Neural crest cell (in vitro differentiated cells): ENCODE measurements around the gene KREMEN2. TPM values are rescaled to one million over a fixed set of nuclear protein-coding genes. Genes with fewer than 3 reads are reported as not detected.
A peak's percentile ranks its signal among the peaks of the same experiment; 100 is the strongest.

Experiments
- DNase-seq: peaks from one replicate; pipeline ENCODE4 v3.0.0; 2021; ENCODE audit warnings: low read depth, mixed read lengths, low spot score
- H3K27ac Mint-ChIP-seq: one replicate; pipeline ENCODE4 v1.8.0; 2021; ENCODE audit warnings: mild to moderate bottlenecking, mixed read lengths; ENCODE audit not compliant: unreplicated experiment
- H3K27me3 Mint-ChIP-seq: 2 replicates; pipeline ENCODE4 v1.8.0; 2021; ENCODE audit warnings: low read depth, mild to moderate bottlenecking, mixed read lengths
- H3K36me3 Mint-ChIP-seq: 2 replicates; pipeline ENCODE4 v1.8.0; 2021; ENCODE audit warnings: low read depth, mild to moderate bottlenecking, mixed read lengths
- H3K4me1 Mint-ChIP-seq: 2 replicates; pipeline ENCODE4 v1.8.0; 2021; ENCODE audit warnings: mixed read lengths
- H3K4me3 Mint-ChIP-seq: one replicate; pipeline ENCODE4 v1.8.0; 2021; ENCODE audit warnings: mild to moderate bottlenecking, mixed read lengths
- H3K9me3 Mint-ChIP-seq: 2 replicates; pipeline ENCODE4 v1.8.0; 2021; ENCODE audit warnings: mixed read lengths
- total RNA-seq: library from RNA; stranded (reverse); gene quantifications from 2 replicates; pipeline ENCODE4 v1.2.1, GENCODE V29; 2021
- TF ChIP-seq, protein P1 (sequence below): fragments of 200-600 bp; sonication (generic); conservative IDR thresholded peaks from 2 replicates; pipeline ENCODE4 v1.5.0; 2021; ENCODE audit warnings: antibody characterized with exemption, mild to moderate bottlenecking

The KREMEN2 gene
- total RNA-seq, 1 donor from 2014 or later: 1.0 TPM

DNA sequence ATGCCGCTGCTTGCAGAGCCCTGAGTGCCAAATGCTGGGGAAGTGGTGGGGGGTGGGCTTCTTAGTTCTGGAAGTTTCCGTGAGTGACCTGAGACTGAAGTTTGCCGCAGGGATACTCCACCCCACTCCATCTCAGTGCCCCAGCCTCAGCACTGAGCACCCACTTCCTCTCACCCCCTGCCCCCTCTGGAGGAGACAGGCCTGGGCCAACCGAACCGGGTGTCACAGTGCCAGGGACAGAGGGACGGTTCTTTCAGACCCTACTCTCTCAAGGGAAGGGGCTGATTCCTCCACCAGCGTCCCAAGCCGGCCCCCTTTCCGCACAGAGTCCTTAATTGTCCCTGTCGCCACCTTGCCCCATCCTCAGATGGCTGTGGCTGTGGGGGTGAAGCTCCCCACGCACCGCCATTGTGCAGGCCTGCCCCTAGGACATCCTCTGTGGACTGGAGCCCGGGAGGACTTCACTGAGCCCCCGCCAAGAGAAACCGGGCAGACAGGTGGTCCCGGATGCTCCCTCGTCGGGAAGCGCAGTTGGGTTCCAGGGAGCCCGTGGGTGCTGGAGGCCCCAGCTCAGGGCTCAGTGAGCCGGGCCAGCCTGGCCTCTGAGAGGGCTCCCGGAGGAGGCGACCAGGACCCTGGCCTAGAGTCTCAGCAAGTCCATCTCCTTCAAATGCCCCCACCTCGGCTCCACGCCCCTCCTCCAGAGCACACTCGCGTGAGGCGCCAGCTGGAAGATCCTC lies 1.6 kb upstream of the KREMEN2 start:
- no peak for DNase-seq
- Mint-ChIP-seq H3K27me3 (peaks cover 48% of the 10 kb centered on the region), H3K4me1 (peaks cover 4% of the 10 kb centered on the region), H3K27ac (no peak overlapping the region), H3K36me3 (no peaks in the 10 kb centered on the region), H3K4me3 (no peak overlapping the region), H3K9me3 (no peaks in the 10 kb centered on the region)
- TF ChIP-seq, protein P1, sequence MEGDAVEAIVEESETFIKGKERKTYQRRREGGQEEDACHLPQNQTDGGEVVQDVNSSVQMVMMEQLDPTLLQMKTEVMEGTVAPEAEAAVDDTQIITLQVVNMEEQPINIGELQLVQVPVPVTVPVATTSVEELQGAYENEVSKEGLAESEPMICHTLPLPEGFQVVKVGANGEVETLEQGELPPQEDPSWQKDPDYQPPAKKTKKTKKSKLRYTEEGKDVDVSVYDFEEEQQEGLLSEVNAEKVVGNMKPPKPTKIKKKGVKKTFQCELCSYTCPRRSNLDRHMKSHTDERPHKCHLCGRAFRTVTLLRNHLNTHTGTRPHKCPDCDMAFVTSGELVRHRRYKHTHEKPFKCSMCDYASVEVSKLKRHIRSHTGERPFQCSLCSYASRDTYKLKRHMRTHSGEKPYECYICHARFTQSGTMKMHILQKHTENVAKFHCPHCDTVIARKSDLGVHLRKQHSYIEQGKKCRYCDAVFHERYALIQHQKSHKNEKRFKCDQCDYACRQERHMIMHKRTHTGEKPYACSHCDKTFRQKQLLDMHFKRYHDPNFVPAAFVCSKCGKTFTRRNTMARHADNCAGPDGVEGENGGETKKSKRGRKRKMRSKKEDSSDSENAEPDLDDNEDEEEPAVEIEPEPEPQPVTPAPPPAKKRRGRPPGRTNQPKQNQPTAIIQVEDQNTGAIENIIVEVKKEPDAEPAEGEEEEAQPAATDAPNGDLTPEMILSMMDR: no peak

DNA sequence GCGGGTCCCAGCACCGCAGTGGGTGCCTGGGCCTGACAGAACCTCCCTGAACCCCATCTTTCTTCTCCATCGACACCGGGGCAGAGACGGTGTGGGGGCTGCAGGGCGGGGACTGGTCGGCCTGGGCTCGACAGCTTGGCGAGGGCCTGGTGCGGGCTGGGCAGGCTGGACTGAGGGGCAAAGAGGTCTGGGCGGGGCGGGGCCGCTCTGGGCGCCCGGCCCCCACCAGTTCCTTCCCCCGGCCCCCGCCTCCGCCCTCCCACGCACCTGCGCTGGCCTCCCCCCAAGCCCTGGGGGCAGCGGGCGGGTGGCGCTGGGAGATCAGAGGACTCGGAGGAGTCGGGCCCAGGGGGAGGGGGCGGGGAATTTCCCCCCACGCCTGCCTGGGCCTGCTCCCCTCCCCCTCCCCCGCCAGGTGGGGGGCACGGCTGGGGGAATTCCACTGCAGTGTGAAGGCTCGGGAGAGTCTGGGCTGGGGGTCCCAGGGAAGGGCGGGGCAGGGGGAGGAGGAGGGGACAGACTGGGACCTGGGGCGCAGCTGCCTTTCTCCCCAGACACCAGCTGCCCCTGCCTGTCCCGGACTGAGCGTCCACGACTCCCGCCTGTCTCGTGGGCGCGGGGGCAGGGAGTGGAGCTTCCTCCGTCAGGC lies 877 bp upstream of the KREMEN2 start:
- Mint-ChIP-seq H3K27ac (no peak overlapping the region), H3K9me3 (no peaks in the 10 kb centered on the region), H3K4me1 (peaks cover 6% of the 10 kb centered on the region), H3K27me3 (peaks cover 52% of the 10 kb centered on the region), H3K36me3 (no peaks in the 10 kb centered on the region), H3K4me3 (peak overlapping the region; percentile 70)
- DNase-seq: no peak
- TF ChIP-seq, protein P1: no peak

DNA sequence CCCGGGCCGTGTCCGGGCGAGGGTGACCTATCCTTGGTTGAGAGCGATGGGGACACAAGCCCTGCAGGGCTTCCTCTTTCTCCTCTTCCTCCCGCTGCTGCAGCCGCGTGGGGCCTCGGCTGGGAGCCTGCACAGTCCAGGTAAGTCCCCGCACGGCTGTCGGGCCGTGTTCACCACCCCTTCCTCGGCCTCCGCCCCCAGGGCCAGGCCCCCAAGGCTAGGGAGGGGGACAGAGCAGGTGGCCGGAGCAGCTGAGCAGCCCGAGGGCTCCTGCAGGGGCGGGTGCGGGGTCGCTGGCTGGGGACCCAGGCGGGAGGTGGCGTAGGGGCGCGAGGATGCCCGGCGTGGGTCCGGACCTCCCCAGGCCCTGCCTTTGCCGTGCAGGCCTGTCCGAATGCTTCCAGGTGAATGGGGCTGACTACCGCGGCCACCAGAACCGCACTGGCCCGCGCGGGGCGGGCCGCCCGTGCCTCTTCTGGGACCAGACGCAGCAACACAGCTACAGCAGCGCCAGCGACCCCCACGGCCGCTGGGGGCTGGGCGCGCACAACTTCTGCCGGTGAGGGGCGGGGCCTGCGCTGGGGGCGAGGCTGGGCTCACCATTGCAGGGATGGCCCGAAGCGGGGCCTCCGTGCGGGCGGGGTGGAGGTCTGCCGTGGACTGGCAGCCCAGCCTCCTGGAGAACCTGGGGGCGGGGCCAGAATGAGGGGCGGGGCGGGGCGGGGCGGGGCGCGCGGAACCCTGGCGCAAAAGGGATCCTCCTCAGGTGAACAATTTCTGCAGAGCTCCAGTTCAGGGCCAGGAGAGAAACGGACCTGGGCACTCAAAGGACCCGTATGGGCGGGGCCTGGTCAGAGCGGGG lies 631 bp downstream of the KREMEN2 start:
- no peak overlapping the region for H3K27ac Mint-ChIP-seq
- H3K4me3 Mint-ChIP-seq: peak overlapping the region; percentile 89
- peak; percentile 71 for DNase-seq
- H3K9me3 Mint-ChIP-seq: no peaks in the 10 kb centered on the region
- peaks cover 53% of the 10 kb centered on the region for H3K27me3 Mint-ChIP-seq
- H3K4me1 Mint-ChIP-seq: peaks cover 13% of the 10 kb centered on the region
- H3K36me3 Mint-ChIP-seq: no peaks in the 10 kb centered on the region
- TF ChIP-seq, protein P1: peak; percentile 2

DNA sequence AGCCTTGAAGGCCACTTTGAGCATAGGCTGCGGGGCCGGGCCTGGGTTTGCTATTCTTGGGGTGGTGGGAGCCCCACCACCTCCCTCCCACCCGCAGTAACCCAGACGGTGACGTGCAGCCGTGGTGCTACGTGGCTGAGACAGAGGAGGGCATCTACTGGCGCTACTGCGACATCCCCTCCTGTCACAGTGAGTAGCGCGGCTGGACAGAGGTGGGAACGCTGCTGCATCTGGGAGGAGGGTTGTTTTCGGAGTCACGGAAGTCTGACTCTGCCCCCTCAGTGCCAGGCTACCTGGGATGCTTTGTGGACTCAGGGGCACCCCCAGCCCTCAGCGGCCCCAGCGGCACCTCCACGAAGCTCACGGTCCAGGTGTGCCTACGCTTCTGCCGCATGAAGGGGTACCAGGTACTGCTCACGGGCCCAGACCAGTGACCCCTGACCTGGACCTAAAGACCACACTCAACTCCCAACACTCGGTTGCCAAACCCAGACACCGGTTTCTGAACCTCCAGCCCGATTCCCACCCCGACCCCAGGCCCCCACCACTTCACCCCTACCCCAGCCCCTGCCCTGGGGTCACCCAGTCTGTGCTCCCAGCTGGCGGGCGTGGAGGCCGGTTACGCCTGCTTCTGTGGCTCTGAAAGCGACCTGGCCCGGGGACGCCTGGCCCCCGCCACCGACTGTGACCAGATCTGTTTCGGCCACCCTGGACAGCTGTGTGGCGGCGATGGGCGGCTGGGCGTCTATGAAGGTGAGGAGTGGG lies 2.1 kb downstream of the KREMEN2 start:
- TF ChIP-seq, protein P1: no peak
- Mint-ChIP-seq H3K4me3 (peak overlapping the region; percentile 47), H3K36me3 (no peaks in the 10 kb centered on the region), H3K27me3 (peaks cover 47% of the 10 kb centered on the region), H3K9me3 (no peaks in the 10 kb centered on the region), H3K4me1 (peaks cover 21% of the 10 kb centered on the region), H3K27ac (no peak overlapping the region)
- DNase-seq: no peak

DNA sequence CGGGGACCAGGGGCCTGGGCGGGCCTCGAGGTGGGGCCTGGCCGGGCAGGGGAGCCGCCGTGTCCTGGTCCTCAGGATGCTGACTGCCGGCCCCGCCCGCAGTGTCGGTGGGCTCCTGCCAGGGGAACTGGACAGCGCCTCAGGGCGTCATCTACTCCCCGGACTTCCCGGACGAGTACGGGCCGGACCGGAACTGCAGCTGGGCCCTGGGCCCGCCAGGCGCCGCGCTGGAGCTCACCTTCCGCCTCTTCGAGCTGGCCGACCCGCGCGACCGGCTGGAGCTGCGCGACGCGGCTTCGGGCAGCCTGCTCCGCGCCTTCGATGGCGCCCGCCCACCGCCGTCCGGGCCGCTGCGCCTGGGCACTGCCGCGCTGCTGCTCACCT lies 2.7 kb downstream of the KREMEN2 start:
- DNase-seq: no peak

More for the DNA sequence above, 2.7 kb downstream of the KREMEN2 start:
- TF ChIP-seq, protein P1: no peak
- H3K9me3 Mint-ChIP-seq: no peaks in the 10 kb centered on the region
- peaks cover 44% of the 10 kb centered on the region for H3K27me3 Mint-ChIP-seq
- H3K4me1 Mint-ChIP-seq: peaks cover 21% of the 10 kb centered on the region
- no peak overlapping the region for H3K27ac Mint-ChIP-seq
- H3K36me3 Mint-ChIP-seq: no peaks in the 10 kb centered on the region
- H3K4me3 Mint-ChIP-seq: no peak overlapping the region
